ENCODE results near the gene CYFIP1. TPM values are rescaled to one million over a fixed set of nuclear protein-coding genes. Genes with fewer than 3 reads are reported as not detected.

The CYFIP1 gene
- total and polyA plus RNA-seq, 2 of the 8 experiments (the other 6 are each of a cell fraction or from before 2014, with no cell fraction given), result 38.6 to 81.7 TPM

DNA sequence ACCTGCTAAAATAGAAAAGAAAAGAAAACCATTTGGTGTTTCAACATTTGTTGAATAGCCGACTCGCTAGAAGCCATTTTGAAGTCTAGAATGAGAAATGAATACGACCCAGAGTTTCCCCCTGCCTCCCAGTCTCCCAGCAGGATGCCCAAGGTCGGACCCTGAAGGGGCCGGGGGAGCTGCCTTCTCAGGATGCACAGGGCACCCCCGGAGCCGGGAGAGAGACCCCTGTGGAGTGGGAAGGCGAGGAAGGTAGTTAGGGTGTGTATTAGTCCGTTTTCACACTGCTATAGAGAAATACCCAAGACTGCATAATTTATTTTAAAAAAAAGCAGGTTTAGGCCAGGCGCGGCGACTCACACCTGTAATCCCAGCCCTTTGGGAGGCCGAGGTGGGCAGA, 97.0 kb downstream of the CYFIP1 start (continued):
- TF ChIP-seq, protein P1, sequence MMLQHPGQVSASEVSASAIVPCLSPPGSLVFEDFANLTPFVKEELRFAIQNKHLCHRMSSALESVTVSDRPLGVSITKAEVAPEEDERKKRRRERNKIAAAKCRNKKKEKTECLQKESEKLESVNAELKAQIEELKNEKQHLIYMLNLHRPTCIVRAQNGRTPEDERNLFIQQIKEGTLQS (IDR thresholded peaks at IDR 0.05; ENCODE audit: insufficient read depth, low read depth, low read length), result no peak
- TF ChIP-seq CREB1 (IDR thresholded peaks at IDR 0.05), result no peak

Data from H1 (cell line).